ENCODE results near the gene PDE4B.

DNA sequence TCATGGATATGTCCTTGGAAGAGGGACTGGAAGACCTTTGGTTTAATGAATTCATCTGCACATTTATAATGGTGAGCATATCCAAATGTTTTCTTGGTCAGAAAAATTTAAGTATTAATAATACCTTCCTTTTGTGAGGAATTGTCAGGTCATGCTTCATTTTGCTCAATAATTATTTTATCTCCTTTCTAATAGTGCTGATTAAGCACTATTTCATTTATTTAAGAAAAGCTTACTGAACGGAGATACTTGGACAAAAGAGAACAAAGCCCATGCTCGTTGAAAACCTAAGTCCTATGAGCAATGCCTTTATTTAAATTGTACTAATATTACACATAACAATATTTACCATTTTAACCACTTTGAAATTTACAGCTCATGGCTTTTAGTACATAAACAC is 281.5 kb downstream of the PDE4B start:
- TF ChIP-seq GATA1 (IDR thresholded peaks at IDR 0.05; ENCODE audit: low read depth, low read length), result no peak
- TF ChIP-seq POLR2A (IDR thresholded peaks at IDR 0.05; ENCODE audit: low read length), result no peak

Data from erythroblast (primary cell).